GM21381 (cell line): ENCODE data around the gene MALRD1.

Source experiments
- ATAC-seq: cut with Tn5 transposase; IDR thresholded peaks from one replicate; pipeline ENCODE4 v1.9.1; 2021; ENCODE audit warnings: mild to moderate bottlenecking, moderate library complexity; ENCODE audit not compliant: unreplicated experiment

MALRD1 gene

DNA sequence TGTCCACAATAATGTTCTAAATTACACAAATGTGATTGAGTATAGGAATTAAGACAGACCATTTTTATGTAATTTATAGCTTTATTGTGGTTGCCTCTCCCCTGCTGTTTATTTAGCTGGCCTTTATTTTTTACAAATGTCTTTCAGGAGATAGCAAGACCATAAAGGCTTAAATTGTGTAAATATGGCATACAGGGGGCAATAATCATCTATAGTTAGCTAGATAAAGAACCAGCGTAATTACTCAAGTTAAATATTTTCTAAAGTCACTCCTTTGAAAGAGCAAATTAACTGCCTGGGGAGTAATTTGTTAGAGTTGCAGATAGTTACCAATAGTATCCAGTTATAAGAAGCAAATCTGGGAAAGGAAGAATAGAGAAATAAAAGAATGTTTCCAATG, at the start of gene MALRD1:
Gene MALRD1 (plus strand): TSS at position 313 of the 400 bp plus-strand sequence. CDS start 138 bp downstream, outside the sequence.
- no peak for ATAC-seq

DNA sequence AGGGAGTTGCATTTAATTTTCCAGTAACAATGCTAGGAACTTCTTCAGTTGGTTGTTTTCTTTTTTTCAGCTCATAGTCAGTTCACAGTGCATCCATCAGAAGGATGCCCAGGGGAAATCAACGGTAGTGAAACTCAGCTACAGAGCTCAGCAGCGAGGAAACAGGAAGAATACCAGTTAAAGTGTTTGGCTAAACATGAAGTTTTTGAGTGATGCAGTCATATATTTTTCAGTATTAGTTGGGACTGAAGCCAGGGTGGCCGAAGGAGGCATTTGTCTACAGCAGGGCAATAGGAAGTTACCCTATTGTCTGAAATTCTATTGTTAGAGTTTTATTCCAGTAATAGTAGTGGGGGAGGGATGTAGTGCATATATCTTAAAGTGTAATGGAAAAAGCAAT, 45.3 kb upstream of the MALRD1 start:
- no peak for ATAC-seq

DNA sequence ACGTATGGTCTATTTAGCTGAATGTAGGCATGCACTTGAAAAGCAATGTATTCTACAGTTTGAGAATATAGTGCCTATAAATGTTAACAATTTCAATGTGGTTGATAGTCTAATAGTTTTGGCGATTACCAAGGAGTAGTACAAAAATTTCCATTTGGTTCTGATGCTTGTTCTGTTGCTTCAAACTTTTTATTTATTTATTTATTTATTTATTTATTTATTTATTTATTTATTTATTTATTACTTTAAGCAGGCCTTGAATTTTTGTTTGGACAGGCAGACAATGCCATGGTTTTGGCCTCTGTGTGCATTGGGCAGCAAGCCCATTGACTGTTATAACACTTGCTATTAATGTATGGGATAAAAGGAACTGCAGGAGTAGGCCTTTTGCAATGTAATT, 36.5 kb upstream of the MALRD1 start:
- ATAC-seq, result no peak

DNA sequence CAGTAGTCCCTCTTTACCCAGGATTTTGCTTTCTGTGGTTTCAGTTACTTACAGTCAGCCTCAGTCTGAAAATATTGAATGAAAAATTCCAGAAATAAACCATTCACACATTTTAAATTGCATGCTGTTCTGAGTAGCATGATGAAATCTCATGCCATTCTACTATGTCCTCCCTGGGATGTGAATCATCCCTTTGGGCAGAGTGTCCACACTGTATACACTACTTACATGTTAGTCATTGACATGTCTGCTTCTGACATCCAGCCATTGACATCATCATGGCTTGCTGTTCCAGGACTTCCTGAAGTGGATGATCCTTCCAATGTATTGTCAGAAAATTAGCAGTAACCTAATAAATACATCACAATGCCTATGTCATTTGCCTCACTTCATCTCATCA, 34.6 kb upstream of the MALRD1 start:
- ATAC-seq, result no peak

DNA sequence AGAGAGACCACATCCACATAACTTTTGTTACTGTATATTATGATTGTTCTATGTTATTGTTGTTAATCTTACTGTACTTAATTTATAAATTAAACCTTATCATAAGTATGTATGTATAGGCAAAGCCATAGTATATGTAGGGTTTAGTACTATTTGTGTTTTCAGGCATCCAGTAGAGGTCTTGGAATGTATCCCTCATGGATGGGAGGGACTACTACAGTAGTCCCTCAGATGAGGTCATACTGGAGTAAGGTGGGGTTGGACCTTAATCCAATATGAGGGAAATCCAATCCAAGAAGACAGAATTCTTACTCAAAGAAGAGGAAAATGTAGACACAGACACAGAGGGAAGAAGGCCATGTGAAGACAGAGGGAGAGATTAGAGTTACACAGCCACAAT, 34.1 kb upstream of the MALRD1 start:
- ATAC-seq, result no peak

DNA sequence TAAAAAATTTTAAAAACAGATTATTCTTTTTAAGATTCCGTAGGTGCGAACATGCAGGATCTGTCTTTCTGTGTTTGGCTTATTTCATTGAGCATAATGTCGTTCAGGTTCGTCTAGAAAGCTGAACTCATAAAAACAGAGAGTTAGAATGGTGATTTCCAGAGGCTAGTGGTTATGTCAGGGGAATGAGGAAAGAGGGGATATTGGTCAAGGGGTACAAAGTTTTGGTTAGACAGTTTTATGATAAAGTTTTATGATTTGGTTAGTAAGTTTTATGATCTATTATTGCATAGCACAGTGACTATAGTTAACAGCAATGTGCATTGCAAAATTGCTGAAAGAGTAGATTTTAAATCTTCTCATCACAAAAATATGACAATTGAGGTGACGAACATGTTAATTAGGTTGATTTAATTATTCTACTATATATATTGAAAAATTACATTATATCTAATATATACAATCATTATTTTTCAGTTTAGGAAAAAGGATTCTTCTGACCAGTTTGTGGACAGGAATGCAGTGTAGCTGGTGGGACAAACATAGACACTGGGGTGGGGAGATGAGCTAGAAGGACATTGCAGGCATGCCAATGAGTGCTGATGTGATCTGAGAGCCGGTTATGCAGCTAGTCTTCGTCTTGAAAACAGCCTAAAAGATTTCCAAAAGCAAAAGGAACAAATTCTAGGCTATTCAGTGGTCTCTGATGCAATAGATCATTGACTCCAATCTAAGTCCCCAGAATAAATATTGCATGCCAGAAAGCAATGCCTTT, 31.3 kb upstream of the MALRD1 start:
- no peak for ATAC-seq

DNA sequence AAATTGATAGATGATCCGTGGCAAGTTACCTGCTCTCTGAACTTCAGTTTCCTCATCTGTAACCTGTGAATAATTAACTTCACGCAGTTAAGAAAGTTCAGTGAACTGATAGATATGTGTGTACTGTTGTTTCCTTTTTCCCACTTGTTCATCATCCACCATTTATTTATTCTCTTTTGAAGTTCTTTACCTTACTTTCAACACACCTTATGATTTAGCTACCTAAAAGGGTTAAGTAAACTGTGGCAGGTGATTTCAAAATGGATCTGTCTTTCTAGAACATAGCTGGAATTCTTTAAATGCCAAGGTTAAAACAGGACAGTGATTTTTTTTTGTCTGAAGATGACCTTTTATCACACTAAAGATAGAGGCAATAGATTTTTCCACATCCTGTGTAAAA, 27.4 kb upstream of the MALRD1 start:
- ATAC-seq, result no peak

DNA sequence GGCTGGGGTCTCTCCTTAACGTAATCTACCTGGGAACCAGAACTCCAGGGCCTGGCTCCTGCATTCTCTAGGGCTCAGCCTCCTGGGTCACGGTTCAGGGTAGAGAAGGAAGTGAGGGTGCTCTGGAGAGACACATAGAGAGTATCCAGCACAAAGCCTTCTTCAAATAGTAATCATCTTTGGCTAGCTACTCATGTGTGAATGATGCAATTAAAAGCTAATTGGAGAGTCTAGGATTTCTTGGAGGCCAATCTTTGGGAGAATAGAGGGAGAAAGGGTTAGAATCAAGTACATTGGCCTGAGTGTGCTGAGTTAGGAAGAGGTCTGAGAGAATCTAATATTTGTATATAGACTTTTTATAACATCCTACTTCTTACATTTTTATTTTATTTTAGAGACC, 24.0 kb upstream of the MALRD1 start:
- no peak for ATAC-seq

DNA sequence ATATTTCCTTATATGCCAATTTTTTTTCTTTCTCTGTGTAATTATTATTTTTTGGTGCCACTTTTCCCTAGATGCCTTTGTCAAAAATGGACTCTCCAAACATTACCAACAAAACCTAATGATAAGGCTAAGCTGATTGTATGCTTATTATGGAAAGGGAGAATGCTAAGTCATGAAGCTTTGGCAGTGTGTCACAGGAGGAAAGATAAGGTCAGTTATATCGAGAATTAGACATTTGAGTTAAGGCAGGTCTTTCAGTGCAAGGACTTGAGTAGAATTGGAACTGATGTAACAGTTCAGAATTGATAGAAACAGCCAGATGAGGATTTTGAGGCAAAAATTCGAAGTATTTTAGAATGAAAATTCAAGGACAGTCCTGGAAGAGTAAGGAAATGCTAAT, 16.8 kb upstream of the MALRD1 start:
- no peak for ATAC-seq

DNA sequence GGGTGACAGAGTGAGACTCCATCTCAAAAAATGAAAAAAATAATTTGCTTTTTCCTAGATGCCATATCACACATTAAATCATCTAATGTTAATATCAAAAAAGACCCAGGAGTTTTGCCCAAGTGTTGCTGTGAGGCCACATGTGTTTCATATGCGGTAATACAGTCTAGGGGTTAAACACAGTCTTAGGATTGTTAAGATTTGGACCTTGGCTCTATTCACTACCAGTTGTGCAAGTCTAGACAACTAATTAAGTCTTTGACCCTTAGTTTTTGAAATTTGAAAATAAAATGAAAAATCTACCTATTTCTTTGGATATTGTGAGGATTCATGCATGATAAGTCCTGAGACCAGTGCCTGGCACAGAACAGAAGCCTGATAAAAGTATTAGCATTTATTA, 14.9 kb upstream of the MALRD1 start:
- ATAC-seq, result no peak

DNA sequence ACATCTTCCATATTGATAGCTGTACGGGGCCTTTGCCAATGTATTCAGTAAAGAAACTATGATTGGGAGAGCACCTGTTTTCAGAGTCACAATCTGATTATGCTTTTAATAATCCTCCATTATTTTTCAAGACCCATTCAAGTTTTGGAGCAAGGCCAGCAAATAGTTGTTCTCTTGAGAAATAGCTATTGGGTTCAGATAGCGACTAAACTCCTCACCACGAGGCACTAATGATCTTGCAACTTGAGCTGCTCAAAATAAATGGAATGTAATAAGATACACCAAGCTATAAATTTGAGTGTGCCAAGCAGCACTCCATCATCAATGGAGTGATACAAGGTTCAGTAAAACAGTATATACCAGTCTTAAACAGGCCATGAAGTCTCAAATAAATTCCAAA, 7.4 kb upstream of the MALRD1 start:
- no peak for ATAC-seq

DNA sequence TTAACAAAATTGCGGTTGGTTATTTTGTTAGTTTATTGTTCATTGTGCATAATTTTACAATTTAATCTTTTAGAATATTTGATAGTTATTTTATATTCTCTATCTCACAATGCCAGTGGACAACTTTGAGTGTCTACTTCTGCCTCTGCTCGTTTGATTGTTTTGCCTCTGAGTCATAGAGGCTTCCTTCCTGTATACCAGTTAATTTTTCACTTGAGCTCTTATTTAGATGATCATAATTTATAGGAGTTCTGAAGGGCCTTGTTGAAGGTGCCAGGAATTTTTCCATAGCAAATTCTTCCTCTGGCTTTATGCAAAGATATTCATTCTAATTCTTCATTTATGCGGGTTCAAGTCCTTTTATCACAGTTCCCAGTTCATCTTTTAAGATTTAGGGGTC, 5.2 kb upstream of the MALRD1 start:
- no peak for ATAC-seq

DNA sequence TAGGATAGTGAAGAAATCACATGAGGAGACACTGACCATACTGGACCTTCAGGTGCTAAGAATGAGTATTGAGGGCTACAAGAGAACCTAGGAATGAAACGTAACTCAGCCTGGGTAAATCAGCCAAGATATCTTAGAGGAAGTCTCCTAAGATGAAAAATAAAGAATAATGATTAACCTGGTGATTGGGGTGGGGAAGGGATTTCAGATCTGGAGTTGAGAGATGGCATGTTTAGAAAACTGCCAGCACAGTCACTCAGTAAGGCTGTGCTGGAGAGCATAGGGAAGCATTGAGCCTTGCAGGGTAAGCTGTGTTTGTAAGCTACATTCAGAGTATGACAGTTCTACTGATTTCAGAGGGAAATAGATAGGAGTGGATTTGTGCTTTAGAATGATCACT, 1.9 kb upstream of the MALRD1 start:
- ATAC-seq, result no peak

DNA sequence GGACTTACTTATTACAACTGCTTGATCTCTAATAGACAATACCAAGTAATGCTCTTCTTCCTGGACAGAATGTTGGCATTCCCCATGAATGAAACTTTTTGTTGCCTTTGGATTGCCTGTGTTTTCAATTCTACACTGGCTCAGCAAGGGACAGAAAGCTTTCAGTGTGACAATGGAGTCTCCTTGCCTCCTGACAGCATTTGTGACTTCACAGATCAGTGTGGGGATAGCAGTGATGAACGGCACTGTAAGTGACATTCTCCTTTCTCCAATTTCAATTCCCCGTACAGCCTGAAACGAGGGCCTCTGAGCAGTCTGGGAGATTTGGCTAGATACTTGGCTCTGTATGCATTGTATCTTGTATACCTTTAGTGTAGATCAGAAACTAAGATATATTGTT, 290 bp downstream of the MALRD1 start:
- no peak for ATAC-seq

DNA sequence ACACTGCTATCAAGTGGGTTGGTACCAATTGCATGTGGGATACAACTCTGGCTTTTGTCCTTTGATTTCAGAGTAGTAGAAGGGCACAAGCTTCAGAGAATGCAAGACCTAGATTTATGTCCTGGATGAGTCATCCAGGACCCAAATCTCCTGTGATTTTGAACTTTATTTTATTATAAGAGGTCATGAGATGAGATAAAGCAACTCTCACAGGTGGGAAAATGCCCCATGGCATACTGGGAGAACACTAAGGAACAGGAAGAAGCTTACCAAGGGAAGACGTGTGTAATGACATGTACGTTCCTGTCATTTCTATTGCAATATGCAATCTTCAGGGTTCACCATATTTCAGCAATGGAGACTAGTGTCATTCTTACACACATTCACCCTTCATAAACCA, 966 bp downstream of the MALRD1 start:
- no peak for ATAC-seq

DNA sequence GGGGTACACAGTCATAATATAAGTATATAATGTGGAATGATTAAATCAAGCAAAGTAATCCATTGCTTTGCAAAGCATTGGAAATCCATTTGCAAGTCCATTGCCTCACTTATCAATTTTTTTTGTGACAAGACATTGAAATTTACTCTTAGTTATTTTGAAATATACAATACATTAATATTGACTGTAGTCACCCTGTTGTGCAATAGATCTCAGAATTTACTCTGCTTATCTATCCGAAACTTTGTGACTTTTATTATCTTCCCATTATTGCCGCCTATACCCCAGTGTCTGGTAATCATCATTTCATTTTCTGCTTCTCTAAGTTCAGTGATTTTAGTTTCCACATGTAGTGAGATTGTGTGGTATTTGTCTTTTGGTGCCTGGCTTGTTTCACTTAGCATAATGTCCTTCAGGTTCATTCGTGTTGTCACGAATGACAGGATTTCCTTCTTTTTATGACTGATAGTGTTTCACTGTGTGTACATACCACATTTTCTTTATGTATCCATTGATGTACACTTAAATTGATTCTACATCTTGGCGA, 5.8 kb downstream of the MALRD1 start:
- ATAC-seq, result no peak

DNA sequence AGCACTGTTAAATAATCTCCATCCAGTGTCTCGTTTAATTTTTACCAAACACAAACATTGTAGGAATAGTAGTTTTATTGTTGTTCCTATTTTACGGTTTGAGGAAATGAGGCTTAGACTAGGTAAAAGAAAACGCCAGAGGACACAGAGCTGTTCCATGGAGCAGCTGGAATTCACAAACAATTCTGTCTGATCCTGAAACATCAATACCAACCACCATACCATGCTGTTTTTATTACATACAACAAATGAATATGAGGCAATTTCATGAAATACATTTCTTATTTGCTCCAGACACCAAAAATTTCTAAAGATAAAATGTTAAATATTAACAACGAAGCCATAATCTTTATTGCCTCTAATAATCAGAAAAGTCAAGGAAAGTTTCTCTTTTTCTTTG, 9.4 kb downstream of the MALRD1 start:
- ATAC-seq, result no peak

DNA sequence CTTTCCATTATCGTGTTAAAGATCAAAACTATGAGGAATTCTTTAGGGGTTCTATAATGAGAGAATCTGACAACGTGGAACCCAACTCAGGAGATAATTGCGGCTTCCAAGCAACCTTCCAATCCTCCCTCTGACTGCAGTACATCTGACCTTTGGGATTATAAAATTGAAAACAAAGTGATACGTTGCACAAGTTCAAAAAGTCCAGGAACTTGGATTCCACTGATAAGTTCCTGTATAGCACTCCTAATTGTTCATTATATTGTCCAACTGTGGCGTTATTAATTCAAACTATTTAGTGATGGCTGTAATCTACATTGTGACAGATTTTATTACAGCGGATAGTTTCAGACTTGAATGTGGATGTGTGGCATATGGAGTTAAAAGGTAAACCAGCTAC, 15.4 kb downstream of the MALRD1 start:
- ATAC-seq, result no peak

DNA sequence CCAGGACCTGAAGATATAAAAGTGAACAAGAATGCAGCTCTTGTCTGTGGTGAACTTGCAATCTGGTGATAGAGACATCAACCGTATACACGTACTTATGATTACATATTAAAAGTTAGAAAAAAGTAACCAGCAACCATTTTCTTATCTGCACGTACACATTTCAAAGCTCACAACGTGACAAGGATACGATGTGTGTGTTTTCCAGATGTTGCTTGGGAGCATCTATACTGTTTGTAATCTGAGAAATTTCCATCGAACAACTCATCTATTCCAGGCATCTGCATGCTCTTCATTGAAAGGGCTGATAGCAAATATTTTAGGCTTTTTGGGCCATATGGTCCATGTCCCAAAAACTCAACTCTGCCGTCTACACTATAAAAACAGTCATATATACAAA, 23.3 kb downstream of the MALRD1 start:
- no peak for ATAC-seq

DNA sequence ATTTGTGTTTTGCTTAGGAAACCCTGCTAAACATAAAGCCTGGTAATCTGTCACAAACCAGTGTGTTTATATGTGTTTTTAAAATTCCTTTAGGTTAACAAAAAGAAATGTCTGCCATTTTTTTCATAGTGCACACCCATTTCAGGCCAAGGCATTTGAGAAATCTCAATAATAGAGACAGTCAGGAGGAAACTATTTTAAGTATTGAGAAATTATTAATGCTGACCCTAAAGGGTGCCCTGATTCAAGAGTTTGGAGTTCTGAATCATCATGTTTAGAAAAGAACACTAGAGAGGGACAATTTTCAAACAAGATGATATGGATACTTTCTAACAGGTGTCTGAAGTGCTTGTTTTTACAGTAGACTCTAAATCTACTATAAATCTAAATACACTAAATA, 28.7 kb downstream of the MALRD1 start:
- no peak for ATAC-seq

DNA sequence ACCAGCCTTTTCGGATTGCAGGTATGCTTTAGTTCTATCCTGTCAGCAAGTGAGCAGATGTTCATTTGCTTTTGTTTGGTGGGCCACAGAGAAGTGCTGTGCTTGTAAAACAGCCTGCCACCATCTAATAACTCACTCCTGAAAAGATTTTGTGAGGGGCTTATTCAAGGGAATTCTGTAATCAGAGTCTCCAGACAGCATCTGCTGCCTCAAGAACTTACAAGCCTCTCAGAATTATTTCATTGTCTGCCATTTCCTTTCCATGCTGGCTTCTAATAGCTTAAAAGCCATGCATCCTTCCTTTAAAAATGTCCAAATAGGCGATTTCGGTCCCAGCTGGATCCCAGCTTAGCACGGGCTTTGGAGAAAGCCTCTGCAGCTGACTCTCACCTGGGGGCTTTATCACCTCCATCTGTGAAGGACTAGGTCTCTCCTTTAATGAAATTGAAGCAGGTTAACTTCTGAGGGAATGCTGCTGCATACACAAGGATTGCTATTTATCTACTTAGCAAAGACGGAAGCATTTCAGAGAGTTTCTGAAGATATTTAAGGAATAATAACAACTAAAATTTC, 48.0 kb downstream of the MALRD1 start:
- no peak for ATAC-seq

DNA sequence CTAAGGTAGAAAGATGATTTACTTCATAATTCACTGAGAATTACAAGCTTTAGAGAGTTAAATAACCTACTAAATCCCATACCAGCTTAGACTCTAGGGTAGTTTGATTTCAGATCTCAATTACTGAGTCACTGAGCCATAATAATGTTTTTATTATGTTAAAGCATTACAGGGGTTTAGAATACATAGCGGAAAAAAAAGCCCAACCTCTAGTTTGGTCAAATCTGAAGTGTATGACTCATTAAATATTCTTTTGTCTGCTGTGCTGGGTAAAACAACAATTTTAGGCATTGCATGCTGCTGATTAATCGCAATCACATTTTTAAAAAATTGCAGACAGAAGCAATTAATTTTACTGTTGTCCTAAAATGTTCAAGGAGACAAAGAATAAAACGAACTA, 48.5 kb downstream of the MALRD1 start:
- no peak for ATAC-seq

DNA sequence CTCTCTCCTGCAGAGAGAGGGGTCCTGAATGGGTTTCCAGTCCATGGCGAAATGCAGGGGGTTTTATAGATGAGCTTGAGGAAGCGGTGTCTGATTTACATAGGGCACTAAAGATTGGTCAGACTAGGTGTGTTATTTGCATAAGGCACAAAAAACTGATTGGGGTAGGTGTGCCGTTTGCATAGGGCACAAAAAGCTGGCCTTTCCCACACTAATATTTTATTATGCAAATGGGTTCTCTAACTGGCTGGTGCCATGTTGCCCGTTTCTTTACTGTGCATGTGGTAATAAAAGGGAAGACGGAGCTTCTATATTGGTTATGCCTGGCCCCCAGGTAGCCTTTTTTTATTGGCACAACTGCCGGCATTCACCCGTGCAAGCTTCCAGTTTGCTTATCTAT, 50.2 kb downstream of the MALRD1 start:
- ATAC-seq, result no peak
